Head of caudate nucleus (tissue), 42 donors: Measurements from ENCODE around the gene WDR38.
A peak's percentile ranks its signal among the peaks of the same experiment; 100 is the strongest.

ENCODE experiments used
- DNase-seq, 42 donors: peaks; one replicate each; pipeline versions ENCODE4 v3.0.0 to v3.0.0-alpha.2; 2020 to 2021; ENCODE audit warnings: mixed read lengths in 7 of 42
- intact Hi-C: fragments of 100-400 bp; cut with DNase I; formaldehyde crosslinking; loops from one replicate; pipeline ENCODE4 v1.15.0; 2022

WDR38 gene

GRCh38 chr9:124852829-124853531 lies at the start of gene WDR38:
Gene WDR38, plus strand, starts transcription at chr9:124853460. Its CDS starts 72 bp downstream, at chr9:124853532.
- DNase-seq = peak in 41 of 42 donors; percentile 37 to 88 (median 72)
- intact Hi-C loops = loop anchor here (2.0 kb wide), 1 partner anchor 80 kb away; no protein-coding TSS in a partner anchor

- intact Hi-C loops = no loop called here
- DNase-seq = no peak
Measured at GRCh38 chr9:124803911-124804310, 49.3 kb upstream of the WDR38 start.

GRCh38 chr9:124805186-124805585 lies 48.1 kb upstream of the WDR38 start:
- no peak for DNase-seq

GRCh38 chr9:124808246-124808956 lies 44.9 kb upstream of the WDR38 start:
- intact Hi-C loops = no loop called here
- no peak for DNase-seq

More at GRCh38 chr9:124805186-124805585, 48.1 kb upstream of the WDR38 start:
- intact Hi-C loops = no loop called here

GRCh38 chr9:124809211-124809610 lies 44.0 kb upstream of the WDR38 start:
- intact Hi-C loops = no loop called here
- DNase-seq = no peak

GRCh38 chr9:124809741-124810500 lies 43.3 kb upstream of the WDR38 start:
- intact Hi-C loops = no loop called here
- no peak for DNase-seq

GRCh38 chr9:124810663-124811355 lies 42.5 kb upstream of the WDR38 start:
- intact Hi-C loops = no loop called here
- DNase-seq = no peak

- intact Hi-C loops = no loop called here
- DNase-seq = no peak
Measured at GRCh38 chr9:124812441-124812876, 40.8 kb upstream of the WDR38 start.

GRCh38 chr9:124813041-124813440 lies 40.2 kb upstream of the WDR38 start:
- no peak for DNase-seq
- intact Hi-C loops = no loop called here

GRCh38 chr9:124813501-124814163 lies 39.6 kb upstream of the WDR38 start:
- intact Hi-C loops = no loop called here
- no peak for DNase-seq

- no peak for DNase-seq
- intact Hi-C loops = no loop called here
Measured at GRCh38 chr9:124814164-124814535, 39.1 kb upstream of the WDR38 start.

- no peak for DNase-seq
- intact Hi-C loops = no loop called here
Measured at GRCh38 chr9:124815601-124816000, 37.7 kb upstream of the WDR38 start.

GRCh38 chr9:124818431-124819281 lies 34.6 kb upstream of the WDR38 start:
- DNase-seq = no peak
- intact Hi-C loops = no loop called here

GRCh38 chr9:124820698-124821623 lies 32.3 kb upstream of the WDR38 start:
- DNase-seq = no peak
- intact Hi-C loops = no loop called here

GRCh38 chr9:124828489-124829333 lies 24.5 kb upstream of the WDR38 start:
- DNase-seq = no peak

GRCh38 chr9:124829334-124829669 lies 24.0 kb upstream of the WDR38 start:
- intact Hi-C loops = no loop called here
- no peak for DNase-seq

More at GRCh38 chr9:124828489-124829333, 24.5 kb upstream of the WDR38 start:
- intact Hi-C loops = no loop called here
